Immature natural killer cell (primary cell): ENCODE results near the gene BRINP3. TPM values are rescaled to one million over a fixed set of nuclear protein-coding genes. Genes with fewer than 3 reads are reported as not detected.

Experiments
- DNase-seq, 3 donors: peaks; one replicate each; pipeline ENCODE4 v3.0.0; 2022; ENCODE audit warnings: mixed read lengths in 1 of 3
- H3K27ac Mint-ChIP-seq, 6 donors: one replicate each; pipeline ENCODE4 v1.8.0; 2020; ENCODE audit warnings: mixed read lengths in 6 of 6, mild to moderate bottlenecking in 5 of 6, inconsistent platforms in 4 of 6, moderate library complexity in 3 of 6
- H3K27me3 Mint-ChIP-seq, 3 donors: one replicate each; pipeline ENCODE4 v1.8.0; 2020 to 2021; ENCODE audit warnings: low read depth in 3 of 3, mild to moderate bottlenecking in 3 of 3, mixed read lengths in 3 of 3, moderate library complexity in 3 of 3, inconsistent platforms in 1 of 3
- H3K36me3 Mint-ChIP-seq, 3 donors: one replicate each; pipeline ENCODE4 v1.8.0; 2020; ENCODE audit warnings: mixed read lengths in 3 of 3, inconsistent platforms in 2 of 3, mild to moderate bottlenecking in 2 of 3
- H3K4me1 Mint-ChIP-seq, 2 donors: one replicate each; pipeline ENCODE4 v1.8.0; 2020; ENCODE audit warnings: inconsistent platforms in 2 of 2, mild to moderate bottlenecking in 2 of 2, mixed read lengths in 2 of 2, moderate library complexity in 1 of 2
- H3K4me3 Mint-ChIP-seq, 5 donors: one replicate each; pipeline ENCODE4 v1.8.0; 2020; ENCODE audit warnings: mild to moderate bottlenecking in 5 of 5, mixed read lengths in 5 of 5, inconsistent platforms in 3 of 5, moderate library complexity in 3 of 5
- H3K9me3 Mint-ChIP-seq, 6 donors: one replicate each; pipeline ENCODE4 v1.8.0; 2020; ENCODE audit warnings: mild to moderate bottlenecking in 6 of 6, mixed read lengths in 6 of 6, inconsistent platforms in 4 of 6, moderate library complexity in 3 of 6
- polyA plus RNA-seq, 3 donors: library from polyadenylated mRNA; unstranded; fragments of 300-500 nt; fragmentation: Illumina TruSeq; gene quantifications; one replicate each; pipeline ENCODE4 v1.2.3, GENCODE V29; 2021

The BRINP3 gene
- polyA plus RNA-seq, 3 donors from 2014 or later: not detected

- Mint-ChIP-seq H3K27me3 (no peaks in the 10 kb centered on the region), H3K4me3 (no peak overlapping the region), H3K4me1 (no peaks in the 10 kb centered on the region), H3K9me3 (peaks cover 7 to 57% (median 25%) of the 10 kb centered on the region in 6 donors), H3K27ac (no peak overlapping the region), H3K36me3 (no peaks in the 10 kb centered on the region)
- no peak for DNase-seq
Measured at GRCh38 chr1:190098107-190098506, 379.6 kb downstream of the BRINP3 start.

DNA sequence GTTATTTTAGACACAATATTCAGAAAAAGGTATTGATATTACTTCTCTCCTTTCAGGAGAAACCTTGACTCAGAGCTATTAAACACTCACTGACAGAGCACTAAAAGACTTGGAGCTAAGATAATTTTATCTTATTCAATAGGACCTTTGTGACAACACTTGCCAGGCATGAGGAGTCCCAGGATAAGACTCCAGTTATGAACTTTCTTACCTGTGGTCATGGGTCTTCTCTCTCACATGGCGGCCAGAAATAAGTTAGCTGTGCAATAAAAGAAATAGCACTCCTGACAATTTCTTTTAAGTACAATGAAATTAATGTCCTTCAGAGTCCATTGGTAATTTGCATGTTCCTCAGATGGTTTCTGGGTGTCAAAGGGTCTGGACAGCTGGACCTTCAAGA lies 382.1 kb downstream of the BRINP3 start:
- Mint-ChIP-seq H3K27ac (no peak overlapping the region), H3K36me3 (no peaks in the 10 kb centered on the region), H3K4me3 (no peak overlapping the region), H3K9me3 (peaks cover 7 to 44% (median 26%) of the 10 kb centered on the region in 6 donors), H3K27me3 (no peaks in the 10 kb centered on the region), H3K4me1 (no peaks in the 10 kb centered on the region)
- no peak for DNase-seq

DNA sequence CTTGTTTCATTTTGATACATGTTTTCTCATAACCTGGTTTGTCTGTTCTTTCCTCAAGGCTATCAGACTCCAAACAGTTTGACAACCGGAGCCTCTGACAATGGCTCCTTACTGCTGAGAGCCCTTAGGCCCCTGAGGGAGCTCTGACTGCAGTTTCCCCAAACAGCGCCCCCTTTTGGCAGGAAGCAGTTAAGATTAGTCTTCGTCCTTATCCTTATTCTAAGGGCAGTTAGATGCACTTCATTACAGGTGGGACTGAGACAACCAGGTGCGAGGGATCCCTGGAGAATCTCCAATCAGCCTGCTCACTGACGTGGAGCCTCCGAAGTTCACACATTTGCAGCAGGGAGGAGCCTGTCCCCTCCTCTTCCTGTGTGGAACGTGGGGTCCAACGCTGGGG lies 393.1 kb downstream of the BRINP3 start:
- no peak overlapping the region for H3K27ac Mint-ChIP-seq
- peaks cover 5 to 24% (median 14%) of the 10 kb centered on the region in 6 donors for H3K9me3 Mint-ChIP-seq
- H3K27me3 Mint-ChIP-seq: no peaks in the 10 kb centered on the region
- no peaks in the 10 kb centered on the region for H3K36me3 Mint-ChIP-seq
- H3K4me3 Mint-ChIP-seq: no peak overlapping the region
- DNase-seq: no peak
- no peaks in the 10 kb centered on the region for H3K4me1 Mint-ChIP-seq

DNA sequence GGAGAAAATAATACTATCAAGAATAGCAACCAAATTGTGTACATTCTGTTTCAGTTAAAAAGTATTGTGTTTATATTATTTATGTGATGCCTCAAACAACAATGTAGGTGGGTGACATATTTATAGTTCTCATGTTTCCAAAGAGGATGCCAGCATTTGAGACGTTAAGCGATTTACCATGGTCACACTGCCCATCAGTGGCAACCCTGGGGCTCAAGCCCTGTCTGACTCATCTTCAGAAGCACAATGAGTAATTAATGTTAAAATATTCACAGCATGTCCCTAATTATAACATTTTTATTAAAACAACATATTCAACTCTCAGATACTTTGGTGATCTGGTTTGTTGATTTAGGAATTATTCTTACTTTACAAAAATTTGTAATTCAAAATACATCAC lies 409.4 kb downstream of the BRINP3 start:
- Mint-ChIP-seq H3K4me1 (no peaks in the 10 kb centered on the region), H3K4me3 (no peak overlapping the region), H3K36me3 (no peaks in the 10 kb centered on the region), H3K27me3 (no peaks in the 10 kb centered on the region), H3K9me3 (peaks cover 4 to 65% (median 35%) of the 10 kb centered on the region in 6 donors), H3K27ac (no peak overlapping the region)
- no peak for DNase-seq

- DNase-seq: no peak
- Mint-ChIP-seq H3K27ac (no peak overlapping the region), H3K9me3 (peaks cover 4 to 62% (median 34%) of the 10 kb centered on the region in 6 donors), H3K27me3 (no peaks in the 10 kb centered on the region), H3K4me3 (no peak overlapping the region), H3K36me3 (no peaks in the 10 kb centered on the region), H3K4me1 (no peaks in the 10 kb centered on the region)
Measured at GRCh38 chr1:190067592-190067991, 410.1 kb downstream of the BRINP3 start.

- H3K4me3 Mint-ChIP-seq: no peak overlapping the region
- H3K4me1 Mint-ChIP-seq: no peaks in the 10 kb centered on the region
- peaks cover 4 to 48% (median 27%) of the 10 kb centered on the region in 6 donors for H3K9me3 Mint-ChIP-seq
- no peaks in the 10 kb centered on the region for H3K36me3 Mint-ChIP-seq
- no peaks in the 10 kb centered on the region for H3K27me3 Mint-ChIP-seq
- H3K27ac Mint-ChIP-seq: no peak overlapping the region
- no peak for DNase-seq
Measured at GRCh38 chr1:190066011-190066410, 411.7 kb downstream of the BRINP3 start.

- Mint-ChIP-seq H3K9me3 (peaks cover 6 to 44% (median 11%) of the 10 kb centered on the region in 6 donors), H3K36me3 (no peaks in the 10 kb centered on the region), H3K27me3 (peaks cover 0 to 2% (median 0%) of the 10 kb centered on the region in 3 donors), H3K4me3 (no peak overlapping the region), H3K27ac (no peak overlapping the region), H3K4me1 (no peaks in the 10 kb centered on the region)
- no peak for DNase-seq
Measured at GRCh38 chr1:190049314-190049713, 428.4 kb downstream of the BRINP3 start.
